Fibroblast of gingiva (primary cell): Measurements from ENCODE around the gene NFATC1.

Experiments
- DNase-seq: peaks from one replicate; pipeline ENCODE4 v3.0.0-alpha.2; 2011; ENCODE audit warnings: low read depth

The NFATC1 gene

DNA sequence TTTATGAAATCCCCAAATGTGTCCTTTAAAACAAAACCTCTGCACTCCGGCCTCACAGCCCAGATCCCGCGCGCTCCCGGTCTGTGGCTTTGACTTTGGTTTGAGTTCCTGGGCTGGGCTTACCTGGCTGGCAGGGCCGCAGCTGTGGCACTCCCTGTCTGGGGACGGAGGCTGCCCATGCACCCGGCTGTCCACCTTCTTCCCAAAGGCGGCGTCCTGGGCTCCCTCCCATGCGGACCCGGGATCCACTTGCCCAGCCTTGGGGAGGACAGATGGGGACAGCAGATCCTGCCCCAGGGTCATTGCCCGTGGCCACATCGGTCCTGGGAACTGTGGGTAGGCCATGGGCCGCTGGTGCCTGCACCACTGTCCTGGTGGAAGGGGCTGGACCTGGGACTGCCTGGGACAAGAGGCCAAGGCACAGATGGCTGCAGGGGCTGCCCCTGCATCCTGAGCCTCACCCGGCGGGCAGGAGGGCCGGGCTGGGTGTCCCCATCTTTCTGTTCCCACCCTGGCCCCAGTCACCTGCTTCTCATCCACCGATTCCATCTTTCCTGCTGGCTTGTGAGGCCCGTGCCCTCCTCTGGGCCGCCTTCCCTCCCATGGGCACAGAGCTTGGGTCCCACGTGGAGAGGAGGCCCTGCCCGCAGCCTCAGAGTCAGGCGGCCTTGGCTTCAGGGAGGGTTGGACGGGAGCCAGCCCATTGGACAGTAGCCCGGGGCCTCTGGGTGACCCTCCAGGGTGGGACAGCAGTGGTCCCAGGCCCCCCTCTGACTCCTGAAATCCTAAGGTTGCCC is 27.7 kb downstream of the NFATC1 start:
- DNase-seq: no peak

DNA sequence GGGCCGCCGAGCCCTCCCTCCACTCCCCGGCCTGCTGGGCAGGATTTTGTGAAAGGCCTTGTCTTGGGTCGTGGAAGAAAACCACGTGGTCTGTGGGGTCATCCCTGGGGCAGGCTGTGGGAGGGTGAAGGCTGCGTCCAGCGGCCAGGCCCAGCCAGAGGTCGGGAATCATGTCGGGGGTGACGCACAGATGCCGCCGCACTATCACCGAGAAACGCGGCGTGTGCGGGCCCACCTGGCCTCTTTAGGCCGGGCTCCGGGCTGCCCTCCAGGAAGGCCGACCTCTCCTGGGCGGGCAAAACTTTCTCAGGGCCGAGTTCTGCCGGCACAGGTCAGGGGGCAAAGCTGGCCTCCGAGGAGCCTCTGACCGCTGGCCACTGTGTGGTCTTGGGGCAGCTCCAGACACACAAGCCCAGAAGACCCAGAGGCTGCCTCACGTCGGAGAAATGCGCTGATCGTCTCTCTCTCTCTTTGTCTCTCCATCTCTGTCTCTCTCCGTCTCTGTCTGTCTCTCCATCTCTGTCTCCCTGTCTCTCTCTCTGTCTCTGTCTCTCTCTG is 28.4 kb downstream of the NFATC1 start:
- no peak for DNase-seq

DNA sequence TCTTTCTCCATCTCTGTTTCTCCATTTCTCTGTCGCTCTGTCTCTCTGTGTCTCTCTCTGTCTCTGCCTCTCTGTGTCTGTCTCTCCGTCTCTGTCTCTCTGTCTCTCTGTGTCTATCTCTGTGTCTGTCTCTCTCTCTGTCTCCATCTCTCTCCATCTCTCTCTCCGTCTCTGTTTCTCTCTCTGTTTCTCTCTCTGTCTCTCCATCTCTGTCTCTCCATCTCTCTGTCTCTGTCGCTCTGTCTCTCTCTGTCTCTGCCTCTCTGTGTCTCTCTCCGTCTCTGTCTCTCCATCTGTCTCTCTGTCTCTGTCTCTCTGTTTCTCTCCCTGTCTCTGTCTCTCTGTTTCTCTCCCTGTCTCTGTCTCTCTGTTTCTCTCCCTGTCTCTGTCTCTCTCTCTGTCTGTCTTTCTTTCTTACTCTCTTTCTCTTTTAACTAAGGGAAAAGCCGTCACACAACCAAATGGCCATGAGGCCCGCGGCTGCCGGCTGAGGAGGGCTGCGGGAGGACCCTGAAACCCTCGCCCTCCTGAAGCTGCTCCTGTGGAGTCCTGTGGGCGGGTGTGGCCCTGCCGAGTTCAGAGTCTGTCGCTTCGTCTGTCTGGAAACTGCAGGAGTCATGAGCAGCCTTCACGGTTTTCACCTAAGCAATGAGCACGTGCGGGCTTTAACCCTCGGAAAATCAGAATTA is 29.3 kb downstream of the NFATC1 start:
- DNase-seq: no peak

DNA sequence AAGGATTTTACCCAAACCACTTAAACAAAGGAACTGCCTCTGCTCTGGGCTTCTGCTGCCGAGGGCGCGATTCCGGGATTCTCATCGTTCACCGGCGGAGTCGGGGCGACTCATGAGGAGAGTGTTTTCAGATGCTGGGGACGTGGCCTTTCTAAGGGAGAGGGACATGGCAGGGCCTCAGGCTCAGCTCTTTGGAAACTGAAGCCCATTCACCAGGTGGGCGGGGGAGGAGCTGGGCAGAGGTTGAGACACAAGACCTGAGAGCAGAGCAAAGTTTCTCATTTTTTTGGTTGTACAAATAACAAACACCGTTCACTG is 29.8 kb downstream of the NFATC1 start:
- no peak for DNase-seq

DNA sequence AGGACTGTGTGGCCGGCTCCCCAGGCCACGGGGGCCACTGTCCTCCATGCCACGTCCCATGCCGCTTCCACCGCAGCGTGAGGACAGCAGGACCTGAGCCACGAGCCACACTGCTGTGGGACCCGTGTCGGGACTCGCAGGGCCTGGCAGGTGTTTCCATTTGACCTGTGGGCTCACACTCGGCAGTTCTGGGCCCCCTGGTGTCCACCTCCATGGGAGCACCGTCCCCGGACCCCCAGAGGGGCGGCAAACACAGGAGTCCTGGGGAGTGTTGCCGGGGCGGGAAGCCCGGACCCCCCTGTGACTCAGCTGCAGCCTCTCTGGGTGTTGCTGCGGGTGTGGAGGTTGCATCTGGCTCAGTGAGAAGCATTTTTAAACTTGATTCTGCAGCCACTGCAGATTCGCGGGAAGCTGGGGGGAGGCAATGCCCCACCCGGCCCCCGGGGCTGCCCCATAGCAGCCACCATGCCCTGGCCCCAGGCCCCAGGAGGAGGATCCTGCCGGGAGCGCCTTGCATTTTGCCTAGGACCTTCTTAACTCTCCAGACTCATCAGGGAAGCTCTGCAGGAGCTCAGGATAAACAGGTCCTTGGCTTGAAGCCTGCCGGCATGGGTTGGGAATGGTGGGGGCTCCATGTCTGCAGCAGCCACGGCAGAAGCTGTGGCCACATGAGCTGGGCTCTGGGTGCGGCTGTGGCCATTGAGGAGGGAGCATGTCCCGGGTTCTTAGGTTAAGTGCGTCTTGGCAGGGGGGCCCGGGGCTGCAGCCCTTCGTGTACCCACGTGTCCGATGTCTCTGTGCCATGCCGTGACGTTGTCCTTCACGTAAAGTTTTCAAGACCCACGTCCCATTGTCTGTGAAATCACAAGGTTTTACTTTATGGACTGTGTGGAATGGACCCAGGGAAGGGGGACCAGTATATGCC is 30.9 kb downstream of the NFATC1 start:
- no peak for DNase-seq

DNA sequence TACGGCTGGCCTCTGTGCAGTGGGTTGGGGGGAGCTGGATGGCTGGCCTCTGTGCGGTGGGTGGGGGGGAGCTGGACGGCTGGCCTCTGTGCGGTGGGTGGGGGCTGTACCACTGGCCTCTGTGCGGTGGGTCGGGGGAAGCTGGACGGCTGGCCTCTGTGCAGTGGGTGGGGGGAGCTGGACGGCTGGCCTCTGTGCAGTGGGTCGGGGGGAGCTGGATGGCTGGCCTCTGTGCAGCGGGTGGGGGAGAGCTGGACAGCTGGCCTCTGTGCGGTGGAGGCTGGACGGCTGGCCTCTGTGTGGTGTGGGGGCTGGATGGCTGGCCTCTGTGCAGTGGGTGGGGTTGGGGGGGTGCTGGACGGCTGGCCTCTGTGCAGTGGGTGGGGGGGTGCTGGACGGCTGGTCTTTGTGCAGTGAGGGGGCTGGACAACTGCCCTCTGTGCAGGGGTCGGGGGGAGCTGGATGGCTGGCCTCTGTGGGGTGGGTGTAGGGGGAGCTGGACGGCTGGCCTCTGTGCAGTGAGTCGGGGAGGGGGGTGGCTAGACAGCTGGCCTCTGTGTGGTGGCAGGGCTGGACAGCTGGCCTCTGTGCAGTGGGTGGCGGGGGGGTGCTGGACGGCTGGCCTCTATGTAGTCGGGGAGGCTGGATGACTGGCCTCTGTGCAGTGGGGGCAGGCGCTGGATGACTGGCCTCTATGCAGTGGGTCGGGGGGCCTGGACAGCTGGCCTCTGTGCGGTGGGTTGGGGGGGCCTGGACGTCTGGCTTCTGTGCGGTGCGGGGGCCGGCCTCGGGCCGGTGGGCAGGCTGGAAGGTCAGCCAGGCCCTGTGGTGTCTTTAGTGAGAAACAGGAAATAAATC is 31.9 kb downstream of the NFATC1 start:
- DNase-seq: no peak

DNA sequence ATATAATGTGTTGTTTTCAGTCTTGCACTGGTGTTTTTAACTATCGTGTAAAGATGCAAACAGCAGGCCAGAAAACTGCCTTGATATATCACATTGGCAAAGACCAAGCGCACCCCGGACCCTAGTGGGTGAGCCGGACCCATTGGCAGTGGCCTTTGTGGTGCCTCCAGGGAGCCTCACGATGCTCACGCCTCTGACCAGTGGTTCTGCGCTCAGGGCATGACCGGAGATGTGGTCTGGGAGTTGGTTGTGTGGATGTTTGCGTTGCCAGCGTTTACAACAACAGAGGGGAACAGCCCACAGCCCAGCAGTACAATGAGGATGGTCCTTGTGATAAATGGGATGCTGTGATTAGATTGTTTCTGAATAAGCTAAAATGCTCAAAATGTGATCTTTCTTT is 32.6 kb downstream of the NFATC1 start:
- no peak for DNase-seq

DNA sequence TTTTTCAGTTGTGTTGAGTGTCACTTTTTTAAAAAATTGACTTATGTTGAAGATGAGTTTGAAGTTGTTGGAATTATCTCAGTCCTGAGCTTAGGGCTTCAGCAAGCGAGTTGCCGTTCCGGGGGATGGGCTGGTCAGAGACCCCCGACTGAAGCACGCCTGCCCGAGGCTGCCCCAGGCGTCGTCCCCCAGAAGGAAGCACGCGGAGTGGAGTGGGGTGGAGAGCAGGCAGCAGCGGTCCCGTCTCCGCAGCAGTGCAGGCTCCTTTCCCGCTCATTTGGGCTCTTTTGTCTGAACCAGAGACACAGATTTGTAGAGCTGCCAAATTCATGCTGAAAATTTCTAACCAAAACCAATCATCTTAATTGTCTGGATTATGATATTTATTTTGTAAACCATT is 33.7 kb downstream of the NFATC1 start:
- DNase-seq: no peak

DNA sequence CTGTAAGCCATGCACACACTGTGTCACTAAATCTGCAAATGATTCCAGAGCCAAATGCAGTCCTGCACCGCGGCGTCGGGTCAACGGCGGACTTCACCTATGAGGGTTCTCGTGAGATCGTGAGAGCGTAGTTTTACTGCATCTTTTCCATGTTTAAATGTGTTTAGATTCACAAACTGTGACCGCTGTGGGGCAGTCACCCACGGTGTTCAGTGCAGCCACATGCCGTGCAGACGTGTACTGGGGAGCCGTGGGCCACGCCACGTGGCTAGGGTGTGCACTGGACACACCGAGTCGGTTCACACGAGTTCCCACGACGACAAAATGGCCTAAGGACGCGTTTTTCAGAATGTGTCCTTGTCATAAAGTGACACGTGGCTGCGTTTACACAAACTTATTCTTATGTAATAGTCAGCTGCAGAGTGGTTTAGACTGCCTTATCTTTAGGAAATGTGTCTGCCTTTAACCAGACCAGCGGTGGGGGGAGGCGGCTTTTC is 34.1 kb downstream of the NFATC1 start:
- no peak for DNase-seq

DNA sequence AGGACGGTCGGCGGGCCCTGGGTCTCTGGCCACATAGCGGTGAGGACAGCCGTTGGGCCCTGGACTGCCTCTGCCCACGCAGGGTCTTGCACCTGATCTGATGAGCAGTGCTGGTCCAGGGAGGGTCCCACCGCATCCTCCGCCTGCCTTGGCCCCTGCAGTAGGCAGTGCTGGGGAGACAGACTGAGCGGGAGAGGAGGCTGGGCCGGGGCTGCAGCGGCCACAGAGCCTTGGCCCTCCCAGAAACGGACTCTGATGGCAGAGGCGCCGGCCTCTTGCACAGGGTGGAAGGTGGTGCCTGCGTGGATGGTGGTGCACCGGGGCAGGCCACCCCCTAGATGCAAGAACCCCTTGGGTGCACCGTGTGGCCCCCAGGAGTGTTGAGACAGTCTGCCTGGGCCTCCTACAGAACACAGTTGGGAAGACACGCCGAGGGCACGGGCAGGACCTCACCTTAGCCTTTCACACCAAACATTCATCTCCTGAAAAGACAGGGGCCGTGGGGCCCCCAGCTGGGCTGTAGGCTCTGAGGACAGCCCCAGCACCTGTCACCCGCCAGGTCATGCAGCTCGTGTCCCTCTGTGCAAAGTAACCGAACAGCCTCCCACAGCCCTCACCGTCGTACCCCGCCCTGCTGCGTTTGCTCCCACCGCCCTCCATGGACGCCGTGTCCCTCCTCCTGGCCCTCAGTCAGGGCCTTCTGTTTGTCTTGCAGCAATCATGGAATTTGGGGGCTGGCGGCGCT is 36.8 kb downstream of the NFATC1 start:
- no peak for DNase-seq

DNA sequence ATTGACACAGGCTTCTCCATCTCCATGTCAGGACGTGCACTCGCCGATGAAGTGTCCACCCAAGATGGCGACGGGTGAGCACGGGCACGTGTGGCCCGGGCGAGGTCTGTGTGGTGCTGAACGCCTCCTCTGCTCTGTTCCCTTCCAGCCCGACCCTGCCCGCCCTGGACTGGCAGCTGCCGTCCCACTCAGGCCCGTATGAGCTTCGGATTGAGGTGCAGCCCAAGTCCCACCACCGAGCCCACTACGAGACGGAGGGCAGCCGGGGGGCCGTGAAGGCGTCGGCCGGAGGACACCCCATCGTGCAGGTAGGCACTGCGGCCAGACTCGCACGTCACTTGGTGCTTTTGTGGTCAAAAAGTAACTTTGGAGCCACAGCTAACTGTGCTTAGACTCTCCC is 37.7 kb downstream of the NFATC1 start:
- DNase-seq: no peak

DNA sequence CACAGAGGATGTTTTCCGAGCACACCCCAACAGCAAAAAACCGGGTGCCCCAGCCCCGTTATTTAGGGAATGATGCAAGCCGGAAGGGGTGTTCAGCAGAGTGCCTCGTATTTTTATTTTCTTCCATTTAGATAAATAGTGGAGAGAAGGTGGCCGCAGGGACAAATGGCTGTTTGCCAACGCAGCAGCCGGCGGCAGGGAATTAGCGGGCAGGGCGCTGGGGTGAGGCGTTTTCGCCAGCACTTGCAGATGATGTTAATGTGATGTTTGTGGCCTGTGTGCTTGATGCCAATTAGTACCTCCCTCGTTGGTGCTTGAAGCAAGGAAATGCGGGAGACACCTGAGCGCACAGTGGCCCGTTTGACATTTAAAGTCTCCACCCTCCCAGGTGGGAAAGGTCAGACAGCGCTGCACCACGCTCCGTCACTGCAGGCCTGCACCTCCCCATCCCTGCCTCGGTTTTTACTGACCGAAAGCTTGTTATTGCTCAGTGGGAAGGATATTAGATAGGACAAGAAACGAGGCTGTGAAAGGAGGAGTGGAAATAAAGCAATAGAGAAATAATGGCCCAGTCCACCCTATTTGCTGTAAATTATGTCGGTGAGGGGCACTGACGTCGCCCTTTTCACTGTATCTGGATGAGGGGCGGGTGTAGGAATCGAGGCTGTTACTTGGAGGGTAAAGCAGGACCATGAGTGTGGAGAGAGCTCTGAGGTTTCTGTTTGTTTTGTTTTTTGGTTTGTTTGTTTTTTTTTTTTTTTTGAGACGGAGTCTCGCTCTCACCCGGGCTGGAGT is 39.1 kb downstream of the NFATC1 start:
- DNase-seq: no peak

DNA sequence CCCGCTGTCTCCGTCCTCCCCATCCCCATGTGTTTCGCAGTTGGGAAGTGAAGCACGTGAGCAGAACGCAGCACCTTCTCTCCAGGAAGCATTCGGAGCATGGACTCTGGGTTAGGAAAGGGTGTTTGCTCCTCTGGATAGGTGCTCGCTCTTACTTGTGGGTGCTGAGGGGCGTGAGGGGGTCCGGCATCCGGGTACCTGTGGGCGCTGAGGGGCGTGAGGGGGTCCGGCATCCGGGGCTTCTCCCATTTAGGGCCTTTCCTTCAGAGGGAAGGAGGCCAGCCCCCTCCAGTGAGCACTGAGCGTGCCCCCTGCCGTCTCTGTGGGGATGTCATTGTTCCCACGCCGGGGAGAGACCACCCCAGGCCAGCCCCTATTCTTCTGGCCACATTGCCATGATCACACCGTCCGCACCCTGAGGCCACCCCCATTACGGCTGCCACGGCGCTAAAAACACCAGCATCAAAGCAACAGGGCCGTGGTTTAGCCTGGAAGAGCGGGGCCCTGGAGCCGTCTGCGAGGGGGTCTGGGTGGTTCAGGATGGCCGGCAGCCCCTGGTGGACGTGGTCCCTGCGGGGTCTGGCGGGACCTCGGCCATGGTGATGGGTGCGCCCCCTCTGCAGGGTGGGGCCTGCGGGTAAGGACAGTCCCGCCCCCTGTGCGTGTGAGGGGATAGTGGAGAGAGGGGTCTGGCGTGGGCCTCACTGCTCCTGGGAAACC is 41.0 kb downstream of the NFATC1 start:
- no peak for DNase-seq

DNA sequence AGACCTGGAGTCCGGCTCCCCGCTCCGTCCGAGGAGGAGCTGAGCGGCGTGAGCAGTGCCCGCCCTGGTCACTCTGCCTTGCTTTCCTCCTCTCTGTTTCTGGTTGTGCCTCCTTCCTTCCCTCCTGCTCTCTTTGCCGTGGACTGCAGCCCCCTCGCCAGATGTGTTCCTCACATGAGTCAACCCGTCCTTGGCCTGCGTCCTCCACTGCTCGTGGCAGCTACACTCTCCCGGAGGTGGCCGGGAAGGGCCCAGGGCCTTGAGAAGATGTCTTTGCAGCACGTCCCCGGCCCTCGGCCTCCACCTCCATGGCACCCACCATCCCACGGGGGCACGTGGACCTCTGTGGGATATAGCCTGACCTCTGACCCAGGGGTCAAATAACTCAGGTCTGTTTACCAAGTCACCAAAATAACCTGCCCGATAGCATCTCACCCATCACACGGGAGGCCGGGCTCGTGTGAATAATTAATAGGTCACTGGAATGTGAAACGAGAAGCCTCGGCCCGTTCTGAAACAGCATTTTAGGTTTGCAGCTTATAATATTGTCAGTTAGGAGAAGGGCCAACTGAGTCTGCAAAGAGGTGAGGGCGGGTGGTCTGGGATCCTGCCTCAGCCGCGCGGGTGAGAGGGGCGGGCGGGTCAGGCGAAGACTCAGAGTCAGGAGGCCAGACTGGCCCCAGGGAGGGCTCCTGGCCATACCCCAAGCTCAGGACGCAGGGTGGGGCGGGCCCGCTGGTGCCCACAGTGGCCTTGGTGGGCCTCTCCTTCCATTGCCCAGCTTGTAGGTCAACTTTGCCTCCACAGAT is 42.6 kb downstream of the NFATC1 start:
- DNase-seq: no peak

DNA sequence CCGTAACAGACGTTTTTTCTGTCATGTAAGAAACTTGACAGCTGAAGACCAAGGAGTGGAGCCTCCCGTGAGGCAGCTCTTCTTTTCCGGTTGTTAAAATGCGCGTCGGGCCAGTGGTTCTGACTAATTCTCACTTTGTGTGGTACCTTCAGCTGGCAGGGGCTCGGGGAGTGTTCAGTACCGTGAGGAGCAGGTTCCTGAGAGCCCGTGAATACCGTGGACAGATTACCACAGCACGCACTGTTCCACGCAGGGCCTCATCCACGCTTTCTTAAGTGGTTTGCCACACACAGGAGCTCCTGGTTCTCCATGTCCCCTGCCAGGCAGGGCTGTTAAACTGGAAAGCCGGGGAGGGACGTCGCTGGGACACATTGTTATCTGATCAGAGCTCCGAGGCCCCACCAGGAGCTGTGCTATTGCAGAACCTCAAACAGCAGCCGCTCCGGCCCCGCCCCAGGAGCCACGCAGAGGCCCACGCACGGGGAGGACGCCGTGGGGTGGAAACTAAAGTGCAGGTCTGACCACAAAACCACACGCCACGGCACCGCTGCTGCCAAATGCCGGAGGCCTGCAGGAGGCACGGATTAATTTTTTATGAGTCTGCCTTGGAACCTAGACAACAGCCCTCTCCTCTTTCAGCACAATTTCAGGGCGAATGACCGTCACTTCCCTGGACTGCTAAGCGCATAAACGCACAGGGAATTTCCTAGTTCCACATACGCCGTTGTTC is 43.3 kb downstream of the NFATC1 start:
- peak; percentile 67 for DNase-seq

DNA sequence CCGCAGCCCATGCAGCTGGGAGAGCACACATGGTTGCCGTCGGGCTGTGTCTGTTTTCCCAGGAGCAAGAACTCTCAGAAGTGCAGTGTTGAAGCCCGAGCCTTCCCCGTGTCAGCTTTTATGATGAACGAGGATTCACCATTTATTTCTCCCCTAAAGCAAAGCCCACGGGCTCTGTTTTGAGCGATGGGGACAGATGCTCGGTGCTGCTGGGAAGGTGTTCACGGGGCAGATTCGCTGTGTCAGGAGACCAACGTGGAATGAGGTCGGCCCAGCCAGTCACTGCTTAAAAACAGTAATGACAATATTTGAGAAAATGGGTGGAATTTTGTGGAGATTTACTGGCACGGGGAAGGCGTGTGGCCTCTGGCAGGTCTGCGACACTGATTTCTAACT is 43.9 kb downstream of the NFATC1 start:
- DNase-seq: no peak

DNA sequence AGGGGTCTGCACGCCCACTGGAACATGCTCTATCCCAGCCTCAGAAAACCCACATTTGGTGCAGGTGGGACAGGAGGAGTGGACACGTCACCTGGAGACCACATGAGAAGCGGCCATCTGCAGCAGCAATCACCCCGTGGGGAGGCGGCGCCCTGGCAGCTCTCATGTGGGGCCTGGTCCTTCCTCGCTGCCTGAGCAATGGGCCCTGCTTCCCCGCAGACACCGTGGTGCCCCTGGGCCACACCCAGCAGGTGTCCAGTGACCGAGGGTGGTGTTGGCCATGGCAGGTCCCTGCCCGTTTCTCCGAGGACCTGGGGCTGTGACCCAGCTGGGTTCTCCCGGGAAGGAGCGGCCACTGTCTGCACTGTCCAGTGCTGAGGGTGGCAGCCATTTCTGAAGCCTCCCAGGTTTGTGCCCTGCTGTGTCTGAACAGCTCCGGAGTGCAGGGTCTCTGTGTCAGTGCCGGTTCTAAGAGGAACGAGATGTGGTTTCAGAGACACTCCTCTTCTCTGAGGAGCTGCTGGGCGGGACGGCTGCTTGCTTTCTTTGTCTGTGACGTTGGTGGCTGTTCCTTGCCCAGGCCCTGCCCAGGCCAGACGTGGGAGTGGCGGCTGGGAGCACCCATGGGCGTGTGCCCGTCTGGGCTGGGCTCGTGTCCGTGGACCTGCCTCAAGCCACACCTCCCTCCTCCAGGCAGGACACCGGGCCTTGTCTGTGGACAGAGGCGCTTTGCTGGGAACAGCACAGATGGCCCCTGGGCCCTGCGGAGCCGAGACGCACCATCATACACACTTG is 44.8 kb downstream of the NFATC1 start:
- DNase-seq: no peak
